Keratinocyte (primary cell): Measurements from ENCODE around the gene TACC3. TPM values are rescaled to one million over a fixed set of nuclear protein-coding genes. Genes with fewer than 3 reads are reported as not detected.

Experiments used
- DNase-seq: peaks from one replicate; pipeline ENCODE4 v3.0.0-alpha.2; 2011; ENCODE audit warnings: low read depth, missing footprints, low spot score
- FAIRE-seq: peaks from 2 replicates; lab custom pipeline; 2011; peaks lifted over from hg19 to GRCh38; lab: Jason Lieb, UNC
- H2AFZ ChIP-seq: 2 replicates; pipeline ENCODE4 v1.6.0; 2012; ENCODE audit warnings: low read length, control low read depth, inconsistent platforms; ENCODE audit not compliant: control insufficient read depth
- H3K27ac ChIP-seq: 2 replicates; pipeline ENCODE4 v1.5.1; 2011; ENCODE audit warnings: low read length; ENCODE audit not compliant: control insufficient read depth, insufficient read depth
- H3K27me3 ChIP-seq: 3 replicates; pipeline ENCODE4 v1.6.0; 2011; ENCODE audit warnings: low read length; ENCODE audit not compliant: control insufficient read depth, insufficient read depth; ENCODE audit errors: extremely low read depth
- H3K36me3 ChIP-seq, 2 experiments: 2 replicates in 1 of 2; 3 replicates in 1 of 2; pipeline ENCODE4 v1.5.1; 2011; ENCODE audit warnings: low read length in 2 of 2, mild to moderate bottlenecking in 1 of 2; ENCODE audit not compliant: control insufficient read depth in 2 of 2, insufficient read depth in 2 of 2; ENCODE audit errors: extremely low read depth in 1 of 2
- H3K4me1 ChIP-seq: 3 replicates; pipeline ENCODE4 v1.5.1; 2011; ENCODE audit warnings: low read length; ENCODE audit not compliant: control insufficient read depth, insufficient read depth; ENCODE audit errors: extremely low read depth
- H3K4me2 ChIP-seq: 3 replicates; pipeline ENCODE4 v1.6.0; 2011; ENCODE audit warnings: low read depth, low read length; ENCODE audit not compliant: control insufficient read depth, insufficient read depth; ENCODE audit errors: extremely low read depth
- H3K4me3 ChIP-seq, 3 experiments: fragments of 200-600 bp in 1 of 3; sonication (generic) in 1 of 3; 2 replicates in 2 of 3; 3 replicates in 1 of 3; pipeline ENCODE4 v1.5.1; 2011 to 2016; ENCODE audit warnings: low read length in 3 of 3, mild to moderate bottlenecking in 3 of 3, control low read depth in 2 of 3, inconsistent platforms in 1 of 3, low read depth in 1 of 3, mixed read lengths in 1 of 3, mixed run types in 1 of 3, moderate library complexity in 1 of 3; ENCODE audit not compliant: control insufficient read depth in 2 of 3, insufficient read depth in 2 of 3; ENCODE audit errors: extremely low read depth in 1 of 3
- H3K79me2 ChIP-seq: 2 replicates; pipeline ENCODE4 v1.6.0; 2012; ENCODE audit warnings: low read length; ENCODE audit not compliant: control insufficient read depth, insufficient read depth
- H3K9ac ChIP-seq: 3 replicates; pipeline ENCODE4 v1.6.0; 2011; ENCODE audit warnings: low read length; ENCODE audit not compliant: control insufficient read depth, insufficient read depth; ENCODE audit errors: extremely low read depth
- H3K9me1 ChIP-seq: 3 replicates; pipeline ENCODE4 v1.6.0; 2011; ENCODE audit warnings: low read length; ENCODE audit not compliant: control insufficient read depth, insufficient read depth; ENCODE audit errors: extremely low read depth
- H3K9me3 ChIP-seq: 2 replicates; pipeline ENCODE4 v1.5.1; 2012; ENCODE audit warnings: low read depth, low read length; ENCODE audit not compliant: control insufficient read depth
- H4K20me1 ChIP-seq: 3 replicates; pipeline ENCODE4 v1.6.0; 2011; ENCODE audit warnings: low read length; ENCODE audit not compliant: control insufficient read depth, insufficient read depth; ENCODE audit errors: extremely low read depth
- EZH2 ChIP-seq: IDR thresholded peaks from one replicate; pipeline ENCODE4 v1.6.1; 2012; ENCODE audit warnings: inconsistent platforms, mild to moderate bottlenecking, low read length, moderate library complexity
- dilution Hi-C: fragments of 300-500 bp; cut with MboI; formaldehyde crosslinking; loops from one replicate; pipeline ENCODE4 v1.7.0; 2020; ENCODE audit warnings: low sequenced_read_pairs; ENCODE audit not compliant: extremely low pct_ligation_motif_present
- polyA plus RNA-seq, 5 experiments: library from polyadenylated mRNA; depleted of rRNA in 3 of 5; stranded (reverse) in 3 of 5; stranded (forward) in 1 of 5; unstranded in 1 of 5; fragments of >200 nt; gene quantifications; 1 replicate in 1 of 5; 2 replicates in 3 of 5; 3 replicates in 1 of 5; pipeline versions ENCODE4 v1.2.1 to v1.2.3, GENCODE V29; 2011 to 2012; ENCODE audit warnings: missing spikeins in 2 of 5, low read depth in 1 of 5, low replicate concordance in 1 of 5
- TF ChIP-seq, protein P1 (sequence below), 3 experiments: IDR thresholded peaks in 1 of 3; conservative IDR thresholded peaks in 1 of 3; optimal IDR thresholded peaks in 1 of 3; 2 replicates in 2 of 3; 3 replicates in 1 of 3; pipeline versions ENCODE3 to v1.5.1; 2011; ENCODE audit warnings: low read length in 3 of 3, mild to moderate bottlenecking in 3 of 3, moderate library complexity in 2 of 3, control low read depth in 1 of 3, inconsistent platforms in 1 of 3; ENCODE audit not compliant: insufficient read depth in 2 of 3; ENCODE audit errors: extremely low read depth in 1 of 3

TACC3 gene
- polyA plus RNA-seq, 1 donor (not counting 4 experiments of a cell fraction or from before 2014, with no cell fraction given): 19.1 TPM

DNA sequence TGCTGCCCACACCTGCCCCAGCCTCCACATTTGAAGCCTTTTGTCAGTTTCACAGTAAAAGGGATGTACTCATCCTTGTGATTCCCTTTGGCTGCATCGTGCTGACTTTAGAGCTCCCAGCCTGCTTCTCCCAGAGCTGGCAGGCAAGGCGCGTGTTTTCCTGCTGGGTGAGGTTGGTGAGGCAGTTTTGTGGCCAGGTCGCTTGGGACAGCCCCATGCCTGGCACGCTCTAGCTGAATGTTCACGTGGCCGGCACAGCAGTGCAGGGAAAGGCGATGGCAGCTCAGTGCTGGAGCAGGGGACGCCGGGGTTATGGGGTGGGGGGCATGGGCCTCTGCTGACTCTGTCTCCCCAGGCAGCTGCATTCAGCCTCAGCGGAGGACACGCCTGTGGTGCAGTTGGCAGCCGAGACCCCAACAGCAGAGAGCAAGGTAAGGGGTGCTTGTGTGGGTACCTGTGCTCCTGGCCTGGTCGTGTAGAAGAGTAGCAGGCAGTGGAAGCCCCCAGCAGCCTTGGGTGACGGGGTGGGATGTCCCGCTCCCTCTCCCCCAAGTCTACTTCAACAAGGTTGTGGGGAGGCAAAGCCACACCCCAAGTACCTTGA lies 9.3 kb downstream of the TACC3 start:
- dilution Hi-C loops: no loop called here
- peaks cover 47% of the 10 kb centered on the region for H3K79me2 ChIP-seq

DNA sequence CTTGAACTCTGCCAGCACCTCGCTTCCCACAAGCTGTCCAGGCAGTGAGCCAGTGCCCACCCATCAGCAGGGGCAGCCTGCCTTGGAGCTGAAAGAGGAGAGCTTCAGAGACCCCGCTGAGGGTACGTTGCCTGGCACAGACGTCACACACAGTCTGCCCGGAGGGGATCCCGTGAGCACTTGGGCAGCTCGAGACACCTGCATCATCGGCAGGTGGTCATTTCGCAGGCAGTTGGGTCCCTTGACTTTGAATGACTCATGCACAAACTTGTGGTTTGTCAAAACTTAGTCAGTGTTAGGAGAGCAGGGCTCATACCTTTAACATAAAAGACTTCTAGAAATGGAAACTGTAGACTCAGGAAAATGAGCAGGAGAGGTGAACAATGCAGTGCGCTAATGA lies 9.9 kb downstream of the TACC3 start:
- H3K4me1 ChIP-seq: peaks cover 32% of the 10 kb centered on the region
- peaks cover 42% of the 10 kb centered on the region for H3K79me2 ChIP-seq
- no peak overlapping the region for H3K27ac ChIP-seq
- no peaks in the 10 kb centered on the region for H3K27me3 ChIP-seq
- no peak for DNase-seq
- no peaks in the 10 kb centered on the region for H3K9me3 ChIP-seq
- TF ChIP-seq, protein P1, sequence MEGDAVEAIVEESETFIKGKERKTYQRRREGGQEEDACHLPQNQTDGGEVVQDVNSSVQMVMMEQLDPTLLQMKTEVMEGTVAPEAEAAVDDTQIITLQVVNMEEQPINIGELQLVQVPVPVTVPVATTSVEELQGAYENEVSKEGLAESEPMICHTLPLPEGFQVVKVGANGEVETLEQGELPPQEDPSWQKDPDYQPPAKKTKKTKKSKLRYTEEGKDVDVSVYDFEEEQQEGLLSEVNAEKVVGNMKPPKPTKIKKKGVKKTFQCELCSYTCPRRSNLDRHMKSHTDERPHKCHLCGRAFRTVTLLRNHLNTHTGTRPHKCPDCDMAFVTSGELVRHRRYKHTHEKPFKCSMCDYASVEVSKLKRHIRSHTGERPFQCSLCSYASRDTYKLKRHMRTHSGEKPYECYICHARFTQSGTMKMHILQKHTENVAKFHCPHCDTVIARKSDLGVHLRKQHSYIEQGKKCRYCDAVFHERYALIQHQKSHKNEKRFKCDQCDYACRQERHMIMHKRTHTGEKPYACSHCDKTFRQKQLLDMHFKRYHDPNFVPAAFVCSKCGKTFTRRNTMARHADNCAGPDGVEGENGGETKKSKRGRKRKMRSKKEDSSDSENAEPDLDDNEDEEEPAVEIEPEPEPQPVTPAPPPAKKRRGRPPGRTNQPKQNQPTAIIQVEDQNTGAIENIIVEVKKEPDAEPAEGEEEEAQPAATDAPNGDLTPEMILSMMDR (optimal IDR thresholded peaks at IDR 0.05 in 1 of 3, IDR thresholded peaks at IDR 0.05 in 1 of 3, conservative IDR thresholded peaks at IDR 0.05 in 1 of 3; ENCODE audit: extremely low read depth in 1 of 3, insufficient read depth in 2 of 3, low read length in 3 of 3): no peak
- TF ChIP-seq EZH2: no peak
- no peak overlapping the region for H3K4me2 ChIP-seq
- H3K36me3 ChIP-seq: peaks cover 5 to 41% of the 10 kb centered on the region in 2 experiments
- H4K20me1 ChIP-seq: no peaks in the 10 kb centered on the region
- no peak overlapping the region for H2AFZ ChIP-seq
- dilution Hi-C loops: no loop called here
- no peak overlapping the region for H3K9ac ChIP-seq
- H3K9me1 ChIP-seq: peaks cover 6% of the 10 kb centered on the region
- FAIRE-seq: no peak
- H3K4me3 ChIP-seq: no peak overlapping the region

More for the DNA sequence above, 9.3 kb downstream of the TACC3 start:
- H2AFZ ChIP-seq: no peak overlapping the region
- H3K4me2 ChIP-seq: no peak overlapping the region
- H3K36me3 ChIP-seq: peaks cover 4 to 40% of the 10 kb centered on the region in 2 experiments
- H3K4me1 ChIP-seq: peaks cover 37% of the 10 kb centered on the region
- H4K20me1 ChIP-seq: peaks cover 5% of the 10 kb centered on the region
- peaks cover 6% of the 10 kb centered on the region for H3K9me1 ChIP-seq
- DNase-seq (no peak), FAIRE-seq (no peak)
- no peak overlapping the region for H3K27ac ChIP-seq
- no peak overlapping the region for H3K9ac ChIP-seq
- no peak overlapping the region for H3K4me3 ChIP-seq
- no peaks in the 10 kb centered on the region for H3K9me3 ChIP-seq
- H3K27me3 ChIP-seq: no peaks in the 10 kb centered on the region
- TF ChIP-seq, protein P1 (optimal IDR thresholded peaks at IDR 0.05 in 1 of 3, IDR thresholded peaks at IDR 0.05 in 1 of 3, conservative IDR thresholded peaks at IDR 0.05 in 1 of 3; ENCODE audit: extremely low read depth in 1 of 3, insufficient read depth in 2 of 3, low read length in 3 of 3): no peak
- no peak for TF ChIP-seq EZH2
